ENCODE measurements around the gene SNAPC5. TPM values are rescaled to one million over a fixed set of nuclear protein-coding genes. Genes with fewer than 3 reads are reported as not detected.

Gene SNAPC5
- total and polyA plus RNA-seq, 2 of the 8 experiments (the other 6 are each of a cell fraction or from before 2014, with no cell fraction given) = 18.7 to 23.1 TPM

DNA sequence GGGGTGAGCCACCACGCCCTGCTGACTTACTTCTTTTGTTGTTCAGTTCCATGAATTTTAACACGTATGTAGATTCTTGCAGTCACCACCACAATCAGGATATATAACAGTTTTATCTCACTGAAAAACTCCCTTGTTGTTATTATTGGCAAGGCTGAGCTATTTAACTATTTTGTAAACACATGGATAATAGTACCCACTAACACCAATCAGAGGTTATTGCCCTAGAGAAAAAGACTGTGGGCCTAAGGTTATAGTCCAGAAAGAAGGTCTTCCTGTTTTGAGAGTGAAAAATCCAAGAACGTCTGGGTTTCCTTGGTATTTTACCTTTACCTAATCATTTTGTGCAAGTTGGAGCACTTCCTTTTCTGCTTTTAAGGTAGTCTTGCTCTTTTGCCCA lies 17.0 kb upstream of the SNAPC5 start:
- H3K79me2 ChIP-seq (ENCODE audit: control insufficient read depth in 1 of 2, insufficient read depth in 2 of 2, low read length in 2 of 2) = no peaks in the 10 kb centered on the region

More for the DNA sequence above, 17.0 kb upstream of the SNAPC5 start:
- Histone ChIP-seq H3K4me2 (ENCODE audit: insufficient read depth in 1 of 2, low read depth in 2 of 2, low read length in 2 of 2) (no peak overlapping the region), H3K4me3 (ENCODE audit: extremely low read depth in 1 of 4, insufficient read depth in 2 of 4, low read depth in 3 of 4, low read length in 4 of 4) (no peak overlapping the region), H3K56ac (replicated peaks; ENCODE audit: insufficient read length, low read depth, low read length) (no peak overlapping the region), H4K5ac (ENCODE audit: insufficient read length, low read depth, low read length) (no peak overlapping the region), H2BK5ac (ENCODE audit: low read depth, low read length) (no peak overlapping the region), H2BK15ac (ENCODE audit: low read length) (no peak overlapping the region), H3K4ac (replicated peaks; ENCODE audit: insufficient read length, low read depth, low read length) (no peak overlapping the region), H4K20me1 (replicated peaks in 1 of 2; ENCODE audit: control insufficient read depth in 1 of 2, insufficient read depth in 2 of 2, low read length in 2 of 2) (peaks cover 0 to 2% of the 10 kb centered on the region in 2 experiments), H2BK20ac (ENCODE audit: low read length) (no peak overlapping the region), H3K4me1 (replicated peaks in 1 of 4; ENCODE audit: control insufficient read depth in 3 of 4, insufficient read depth in 4 of 4, low read length in 3 of 4) (no peaks in the 10 kb centered on the region), H2BK12ac (ENCODE audit: low read depth, low read length) (no peak overlapping the region), H3K23ac (ENCODE audit: insufficient read length) (no peak overlapping the region), H3K36me3 (ENCODE audit: control insufficient read depth in 2 of 4, insufficient read depth in 4 of 4, low read length in 3 of 4) (peaks cover 3 to 45% (median 21%) of the 10 kb centered on the region in 4 experiments), H3K9me3 (ENCODE audit: insufficient read depth in 2 of 2, low read depth in 1 of 2, low read length in 1 of 2) (no peaks in the 10 kb centered on the region), H2BK120ac (replicated peaks; ENCODE audit: low read depth, low read length) (no peak overlapping the region), H3K27me3 (replicated peaks in 1 of 4; ENCODE audit: control insufficient read depth in 3 of 4, extremely low read depth in 1 of 4, insufficient read depth in 3 of 4, low read length in 3 of 4) (no peaks in the 10 kb centered on the region), H4K8ac (ENCODE audit: extremely low read depth, insufficient read depth, low read length) (no peak overlapping the region), H3K14ac (ENCODE audit: insufficient read length) (no peak overlapping the region), H2AK5ac (ENCODE audit: low read depth, low read length) (0 out of 2 replicates have a peak overlapping the region, but pooled peaks have one; percentile 14), H3K23me2 (ENCODE audit: low read depth, low read length) (no peaks in the 10 kb centered on the region), H3K27ac (ENCODE audit: low read depth, low read length) (no peak overlapping the region), H3K18ac (ENCODE audit: extremely low read depth, low read length) (no peak overlapping the region), H3K9ac (replicated peaks in 1 of 4; ENCODE audit: extremely low read depth in 1 of 4, low read depth in 3 of 4, low read length in 3 of 4) (no peak overlapping the region), H3K79me1 (ENCODE audit: low read depth, low read length) (no peaks in the 10 kb centered on the region), H2AFZ (ENCODE audit: low read length) (no peak overlapping the region), H4K91ac (replicated peaks; ENCODE audit: insufficient read length, low read length) (no peak overlapping the region)
- FAIRE-seq (no peak), DNase-seq (ENCODE audit: low read depth in 1 of 2, low spot score in 2 of 2) (no peak)
- WGBS, 2 experiments (ENCODE audit: extremely low coverage in 1 of 2, insufficient coverage in 1 of 2, insufficient read length in 1 of 2, insufficient replicate concordance in 2 of 2, low coverage in 1 of 2, low lambda C conversion rate in 2 of 2, missing lambda C conversion rate in 1 of 2) = 92% methylated on average over 3 of the region's 3 CpGs; no CpG with 5 or more reads in 1 of the 2 experiments
- ChIA-PET CTCF (ENCODE audit: partially characterized antibody) (interaction anchor here (0.6 to 1.4 kb wide), 3 partner anchors 13 to 1251 kb away, joined by 3 read pairs; no protein-coding TSS in a partner anchor), POLR2A (ENCODE audit: partially characterized antibody) (interaction anchor here (1.7 to 4.5 kb wide), 2 partner anchors 10 to 13 kb away, joined by 6 to 52 read pairs; partner anchors contain the start of genes RPL4 and ZWILCH)
- TF ChIP-seq E2F6 (IDR thresholded peaks at IDR 0.05) (no peak), CHD2 (IDR thresholded peaks at IDR 0.05; ENCODE audit: low read length) (no peak), MAX (IDR thresholded peaks at IDR 0.05) (no peak), SIRT6 (IDR thresholded peaks at IDR 0.05; ENCODE audit: low read length) (no peak), POLR2AphosphoS5 (IDR thresholded peaks at IDR 0.05; ENCODE audit: low read depth, low read length) (no peak), RFX5 (IDR thresholded peaks at IDR 0.05; ENCODE audit: borderline replicate concordance, low read depth, low read length) (no peak), YY1 (IDR thresholded peaks at IDR 0.05; ENCODE audit: low read depth, low read length) (no peak), JUND (IDR thresholded peaks at IDR 0.05; ENCODE audit: low read length) (no peak)
- TF ChIP-seq, protein P1, sequence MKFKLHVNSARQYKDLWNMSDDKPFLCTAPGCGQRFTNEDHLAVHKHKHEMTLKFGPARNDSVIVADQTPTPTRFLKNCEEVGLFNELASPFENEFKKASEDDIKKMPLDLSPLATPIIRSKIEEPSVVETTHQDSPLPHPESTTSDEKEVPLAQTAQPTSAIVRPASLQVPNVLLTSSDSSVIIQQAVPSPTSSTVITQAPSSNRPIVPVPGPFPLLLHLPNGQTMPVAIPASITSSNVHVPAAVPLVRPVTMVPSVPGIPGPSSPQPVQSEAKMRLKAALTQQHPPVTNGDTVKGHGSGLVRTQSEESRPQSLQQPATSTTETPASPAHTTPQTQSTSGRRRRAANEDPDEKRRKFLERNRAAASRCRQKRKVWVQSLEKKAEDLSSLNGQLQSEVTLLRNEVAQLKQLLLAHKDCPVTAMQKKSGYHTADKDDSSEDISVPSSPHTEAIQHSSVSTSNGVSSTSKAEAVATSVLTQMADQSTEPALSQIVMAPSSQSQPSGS (IDR thresholded peaks at IDR 0.05; ENCODE audit: low read length) = no peak
